GM21360 (cell line): ENCODE results near the gene PDE4D.

ENCODE experiments used
- ATAC-seq: cut with Tn5 transposase; IDR thresholded peaks from one replicate; pipeline ENCODE4 v1.9.1; 2021; ENCODE audit warnings: mild to moderate bottlenecking, moderate library complexity; ENCODE audit not compliant: unreplicated experiment

The PDE4D gene

GRCh38 chr5:59099995-59100345 lies 793.6 kb downstream of the PDE4D start:
- no peak for ATAC-seq

- ATAC-seq = no peak
Observed at GRCh38 chr5:59099270-59099994, 794.1 kb downstream of the PDE4D start.

- no peak for ATAC-seq
Observed at GRCh38 chr5:59098743-59099142, 794.8 kb downstream of the PDE4D start.

- no peak for ATAC-seq
Observed at GRCh38 chr5:59097712-59098111, 795.8 kb downstream of the PDE4D start.

- no peak for ATAC-seq
Observed at GRCh38 chr5:59097116-59097515, 796.4 kb downstream of the PDE4D start.

- no peak for ATAC-seq
Observed at GRCh38 chr5:59095480-59095879, 798.0 kb downstream of the PDE4D start.

- no peak for ATAC-seq
Observed at GRCh38 chr5:59094864-59095263, 798.7 kb downstream of the PDE4D start.

- no peak for ATAC-seq
Observed at GRCh38 chr5:59093329-59093728, 800.2 kb downstream of the PDE4D start.

GRCh38 chr5:59092758-59093157 lies 800.8 kb downstream of the PDE4D start:
- no peak for ATAC-seq

- no peak for ATAC-seq
Observed at GRCh38 chr5:59091965-59092364, 801.6 kb downstream of the PDE4D start.

- ATAC-seq = no peak
Observed at GRCh38 chr5:59090323-59090722, 803.2 kb downstream of the PDE4D start.

- no peak for ATAC-seq
Observed at GRCh38 chr5:59089767-59090166, 803.8 kb downstream of the PDE4D start.

- ATAC-seq = no peak
Observed at GRCh38 chr5:59088546-59088945, 805.0 kb downstream of the PDE4D start.

GRCh38 chr5:59086024-59086423 lies 807.5 kb downstream of the PDE4D start:
- ATAC-seq = no peak

GRCh38 chr5:59081693-59082092 lies 811.8 kb downstream of the PDE4D start:
- no peak for ATAC-seq

GRCh38 chr5:59079622-59080620 lies 813.6 kb downstream of the PDE4D start:
- ATAC-seq = no peak

- ATAC-seq = no peak
Observed at GRCh38 chr5:59071755-59072549, 821.6 kb downstream of the PDE4D start.

GRCh38 chr5:59069438-59070079 lies 824.0 kb downstream of the PDE4D start:
- no peak for ATAC-seq

GRCh38 chr5:59067956-59068656 lies 825.4 kb downstream of the PDE4D start:
- no peak for ATAC-seq
